Endothelial cell of umbilical vein (primary cell): Measurements from ENCODE around the gene SERPINE1.
A peak's percentile ranks its signal among the peaks of the same experiment; 100 is the strongest.

Experiments used
- CTCF ChIP-seq, 2 donors: IDR thresholded peaks; 1 replicate in 1 of 2; 2 replicates in 1 of 2; pipeline ENCODE4 v1.5.1; 2011; ENCODE audit warnings: low read length in 2 of 2, mild to moderate bottlenecking in 2 of 2, moderate library complexity in 2 of 2, control low read depth in 1 of 2, inconsistent platforms in 1 of 2, low read depth in 1 of 2; ENCODE audit not compliant: insufficient read depth in 1 of 2; ENCODE audit errors: extremely low read depth in 1 of 2
- EZH2 ChIP-seq: IDR thresholded peaks from 2 replicates; pipeline ENCODE4 v1.6.1; 2012; ENCODE audit warnings: borderline replicate concordance, low read depth, mild to moderate bottlenecking, moderate library complexity, low read length, inconsistent platforms; ENCODE audit not compliant: severe bottlenecking
- GATA2 ChIP-seq: IDR thresholded peaks from 2 replicates; pipeline ENCODE4 v1.7.0; 2011; ENCODE audit warnings: low read depth, mild to moderate bottlenecking, moderate library complexity, mixed read lengths, low read length; ENCODE audit not compliant: insufficient read length, insufficient read depth
- JUN ChIP-seq: IDR thresholded peaks from 2 replicates; pipeline ENCODE4 v1.6.1; 2011; ENCODE audit warnings: borderline replicate concordance, low read depth; ENCODE audit not compliant: insufficient read length, insufficient read depth
- MAX ChIP-seq: IDR thresholded peaks from 2 replicates; pipeline ENCODE4 v1.6.1; 2011; ENCODE audit not compliant: insufficient read depth, insufficient read length
- MYC ChIP-seq: IDR thresholded peaks from one replicate; pipeline ENCODE4 v1.6.1; 2011; ENCODE audit warnings: mild to moderate bottlenecking, low read depth, low read length
- POLR2A ChIP-seq: IDR thresholded peaks from 2 replicates; pipeline ENCODE4 v1.6.1; 2012; ENCODE audit warnings: low read depth, mild to moderate bottlenecking, control low read depth, low read length
- POLR2AphosphoS5 ChIP-seq: IDR thresholded peaks from 2 replicates; pipeline ENCODE4 v1.6.1; 2012; ENCODE audit warnings: low read depth, mild to moderate bottlenecking, control low read depth, low read length, moderate library complexity; ENCODE audit not compliant: insufficient read depth

GRCh38 chr7:101166909-101167644 lies 40.2 kb downstream of the SERPINE1 start:
- TF ChIP-seq POLR2A (no peak), MAX (no peak), MYC (no peak), CTCF (IDR thresholded peaks at IDR 0.05; ENCODE audit: extremely low read depth in 1 of 2, insufficient read depth in 1 of 2, low read depth in 1 of 2, low read length in 2 of 2) (no peak), POLR2AphosphoS5 (no peak), EZH2 (peak; percentile 48), JUN (no peak), GATA2 (no peak)
